CD4-positive, alpha-beta T cell (primary cell): ENCODE results near the gene LARGE1. TPM values are rescaled to one million over a fixed set of nuclear protein-coding genes. Genes with fewer than 3 reads are reported as not detected.
A peak's percentile ranks its signal among the peaks of the same experiment; 100 is the strongest.

Experiments
- ATAC-seq: fragments of 200-7000 bp; cut with Tn5 transposase; one replicate; pipeline ENCODE4 v1.10.0; 2022; ENCODE audit warnings: mild to moderate bottlenecking; ENCODE audit not compliant: poor library complexity
- CTCF ChIA-PET: fragments of 350-600 bp; sonication (Branson Sonifier 250); formaldehyde crosslinking; loops from one replicate; lab custom pipeline; 2021; ENCODE audit warnings: antibody characterized with exemption, inconsistent platforms; lab: Charles Lee
- POLR2A ChIA-PET: fragments of 350-600 bp; sonication (Branson Sonifier 250); formaldehyde crosslinking; loops from one replicate; lab custom pipeline; 2021; ENCODE audit warnings: antibody characterized with exemption, inconsistent platforms; lab: Charles Lee
- DNase-seq, 14 experiments: peaks; one replicate each; pipeline ENCODE4 v3.0.0-alpha.2; 2013 to 2020; ENCODE audit warnings: mixed read lengths in 2 of 14
- H3K27ac ChIP-seq, 2 donors: one replicate each; pipeline versions ENCODE4 v1.5.1 to v1.7.0; 2013; ENCODE audit warnings: low read length in 2 of 2, low read depth in 1 of 2, mild to moderate bottlenecking in 1 of 2
- H3K27me3 ChIP-seq, 2 experiments: 1 replicate in 1 of 2; 2 replicates in 1 of 2; pipeline versions ENCODE4 v1.6.1 to v1.7.0; 2013; ENCODE audit warnings: low read length in 2 of 2, control low read depth in 1 of 2, mild to moderate bottlenecking in 1 of 2, moderate library complexity in 1 of 2; ENCODE audit not compliant: insufficient read depth in 2 of 2, control insufficient read depth in 1 of 2
- H3K36me3 ChIP-seq: one replicate; pipeline ENCODE4 v1.6.1; 2013; ENCODE audit warnings: low read length, control low read depth; ENCODE audit not compliant: insufficient read depth
- H3K4me1 ChIP-seq: one replicate; pipeline ENCODE4 v1.6.1; 2013; ENCODE audit warnings: low read length, control low read depth; ENCODE audit not compliant: insufficient read depth
- H3K4me3 ChIP-seq: one replicate; pipeline ENCODE4 v1.5.1; 2013; ENCODE audit warnings: mild to moderate bottlenecking, low read length, moderate library complexity
- H3K9me3 ChIP-seq, 2 experiments: 1 replicate in 1 of 2; 2 replicates in 1 of 2; pipeline versions ENCODE4 v1.6.1 to v1.7.0; 2013; ENCODE audit warnings: low read length in 2 of 2, mild to moderate bottlenecking in 2 of 2, control low read depth in 1 of 2, moderate library complexity in 1 of 2; ENCODE audit not compliant: control insufficient read depth in 1 of 2, insufficient read depth in 1 of 2
- H3K27ac Mint-ChIP-seq: one replicate; pipeline ENCODE4 v1.8.0; 2020; ENCODE audit warnings: mixed read lengths
- H3K27me3 Mint-ChIP-seq: one replicate; pipeline ENCODE4 v1.8.0; 2021; ENCODE audit warnings: mixed read lengths
- H3K36me3 Mint-ChIP-seq: one replicate; pipeline ENCODE4 v1.8.0; 2021; ENCODE audit warnings: low read depth, mixed read lengths
- H3K4me1 Mint-ChIP-seq: one replicate; pipeline ENCODE4 v1.8.0; 2021; ENCODE audit warnings: low read depth, mixed read lengths
- H3K4me3 Mint-ChIP-seq: one replicate; pipeline ENCODE4 v1.8.0; 2020; ENCODE audit warnings: mild to moderate bottlenecking, mixed read lengths
- H3K9me3 Mint-ChIP-seq: one replicate; pipeline ENCODE4 v1.8.0; 2020; ENCODE audit warnings: mixed read lengths
- CTCF ChIP-seq: fragments of 200-600 bp; IDR thresholded peaks from one replicate; pipeline ENCODE4 v1.8.0; 2022; ENCODE audit warnings: antibody characterized with exemption, mild to moderate bottlenecking
- intact Hi-C, 2 experiments: fragments of 100-400 bp; cut with DNase I in 1 of 2; cut with micrococcal nuclease in 1 of 2; formaldehyde crosslinking; loops; one replicate each; pipeline versions ENCODE4 v1.15.1 to v1.9.0; 2023 to 2025; cut with DNase I, micrococcal nuclease
- total RNA-seq, 174 experiments: library from RNA in 2 of 174; stranded (reverse) in 2 of 174; gene quantifications; one replicate each; pipeline ENCODE4 v1.2.3 and lab custom pipeline; 2021 to 2026

The LARGE1 gene
- total RNA-seq, 2 experiments from 2014 or later, result 0.14 to 0.70 TPM

- peak; percentile 53 for TF ChIP-seq CTCF
- no peaks in the 10 kb centered on the region for H3K4me1 ChIP-seq
- H3K27ac ChIP-seq, result no peak overlapping the region
- Mint-ChIP-seq H3K36me3 (no peaks in the 10 kb centered on the region), H3K9me3 (no peaks in the 10 kb centered on the region), H3K4me3 (no peak overlapping the region), H3K27me3 (no peaks in the 10 kb centered on the region), H3K4me1 (no peaks in the 10 kb centered on the region), H3K27ac (no peak overlapping the region)
- H3K27me3 ChIP-seq, result no peaks in the 10 kb centered on the region
- no peak for ATAC-seq
- DNase-seq, result peak in 6 of 14 experiments; percentile 1 to 29 (median 12)
- H3K36me3 ChIP-seq, result no peaks in the 10 kb centered on the region
- ChIA-PET POLR2A (no interaction called here), CTCF (no interaction called here)
- no peaks in the 10 kb centered on the region for H3K9me3 ChIP-seq
- intact Hi-C loops, result loop anchor here in 1 of 2 experiments (2.0 kb wide), 1 partner anchor 277 kb away; no protein-coding TSS in a partner anchor
- no peak overlapping the region for H3K4me3 ChIP-seq
These were observed 340.7 kb downstream of the LARGE1 start for GRCh38 chr22:33579448-33580093.

- no peak overlapping the region for H3K27ac Mint-ChIP-seq
- no peak for TF ChIP-seq CTCF
- H3K9me3 Mint-ChIP-seq, result no peaks in the 10 kb centered on the region
- Histone ChIP-seq H3K27me3 (no peaks in the 10 kb centered on the region), H3K36me3 (no peaks in the 10 kb centered on the region), H3K9me3 (no peaks in the 10 kb centered on the region), H3K4me3 (no peak overlapping the region), H3K4me1 (no peaks in the 10 kb centered on the region), H3K27ac (no peak overlapping the region)
- intact Hi-C loops, result loop anchor here in 1 of 2 experiments (2.0 kb wide), 1 partner anchor 276 kb away; no protein-coding TSS in a partner anchor
- ChIA-PET CTCF (no interaction called here), POLR2A (no interaction called here)
- no peaks in the 10 kb centered on the region for H3K36me3 Mint-ChIP-seq
- no peaks in the 10 kb centered on the region for H3K27me3 Mint-ChIP-seq
- H3K4me3 Mint-ChIP-seq, result no peak overlapping the region
- no peaks in the 10 kb centered on the region for H3K4me1 Mint-ChIP-seq
- no peak for ATAC-seq
- DNase-seq, result no peak
These were observed 341.5 kb downstream of the LARGE1 start for GRCh38 chr22:33578752-33579151.

GRCh38 chr22:33577862-33578411 lies 342.3 kb downstream of the LARGE1 start:
- DNase-seq (no peak), ATAC-seq (no peak)
- H3K27ac Mint-ChIP-seq, result no peak overlapping the region
- H3K27ac ChIP-seq, result no peak overlapping the region
- no peak overlapping the region for H3K4me3 Mint-ChIP-seq
- no peaks in the 10 kb centered on the region for H3K4me1 ChIP-seq
- H3K36me3 ChIP-seq, result no peaks in the 10 kb centered on the region
- H3K4me1 Mint-ChIP-seq, result no peaks in the 10 kb centered on the region
- TF ChIP-seq CTCF, result no peak
- intact Hi-C loops, result loop anchor here in 1 of 2 experiments (2.0 kb wide), 1 partner anchor 275 kb away; no protein-coding TSS in a partner anchor
- no peaks in the 10 kb centered on the region for H3K27me3 Mint-ChIP-seq
- H3K27me3 ChIP-seq, result no peaks in the 10 kb centered on the region
- H3K4me3 ChIP-seq, result no peak overlapping the region
- CTCF ChIA-PET, result no interaction called here
- H3K9me3 Mint-ChIP-seq, result no peaks in the 10 kb centered on the region
- POLR2A ChIA-PET, result no interaction called here
- H3K36me3 Mint-ChIP-seq, result no peaks in the 10 kb centered on the region
- H3K9me3 ChIP-seq, result peaks cover 0 to 4% of the 10 kb centered on the region in 2 experiments
